HG02884 (cell line): ENCODE measurements around the gene PCBP3.
"Not testable (repeated sequence)": the region's sequence is repeated elsewhere in the genome, so short reads cannot be mapped to it uniquely, and the experiment has no call there.

Source experiments
- ATAC-seq: cut with Tn5 transposase; IDR thresholded peaks from one replicate; pipeline ENCODE4 v1.9.1; 2021; ENCODE audit warnings: mild to moderate bottlenecking, moderate library complexity; ENCODE audit not compliant: unreplicated experiment

The PCBP3 gene

GRCh38 chr21:45869121-45870007 is 225.8 kb downstream of the PCBP3 start:
- ATAC-seq: no peak

DNA sequence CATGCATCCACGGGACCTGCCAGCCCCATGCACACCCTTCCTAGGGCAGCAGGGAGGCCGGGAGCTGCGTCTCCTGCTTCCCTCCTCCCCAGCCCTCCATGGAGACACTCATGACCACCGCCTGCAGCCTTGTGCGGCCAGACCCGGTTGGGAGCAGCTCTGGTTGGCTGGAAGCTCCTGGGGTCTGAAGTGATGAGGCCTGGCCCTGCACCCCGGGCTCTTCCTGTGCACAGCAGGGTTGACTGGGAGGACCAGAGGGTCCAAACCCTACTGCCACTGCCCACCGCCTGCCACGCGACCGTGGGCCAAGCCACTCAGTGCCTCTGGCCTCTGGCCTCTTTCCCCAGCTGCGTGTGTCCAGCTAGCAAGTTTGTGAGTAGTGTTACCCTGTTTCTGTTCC is 226.9 kb downstream of the PCBP3 start:
- no peak for ATAC-seq

DNA sequence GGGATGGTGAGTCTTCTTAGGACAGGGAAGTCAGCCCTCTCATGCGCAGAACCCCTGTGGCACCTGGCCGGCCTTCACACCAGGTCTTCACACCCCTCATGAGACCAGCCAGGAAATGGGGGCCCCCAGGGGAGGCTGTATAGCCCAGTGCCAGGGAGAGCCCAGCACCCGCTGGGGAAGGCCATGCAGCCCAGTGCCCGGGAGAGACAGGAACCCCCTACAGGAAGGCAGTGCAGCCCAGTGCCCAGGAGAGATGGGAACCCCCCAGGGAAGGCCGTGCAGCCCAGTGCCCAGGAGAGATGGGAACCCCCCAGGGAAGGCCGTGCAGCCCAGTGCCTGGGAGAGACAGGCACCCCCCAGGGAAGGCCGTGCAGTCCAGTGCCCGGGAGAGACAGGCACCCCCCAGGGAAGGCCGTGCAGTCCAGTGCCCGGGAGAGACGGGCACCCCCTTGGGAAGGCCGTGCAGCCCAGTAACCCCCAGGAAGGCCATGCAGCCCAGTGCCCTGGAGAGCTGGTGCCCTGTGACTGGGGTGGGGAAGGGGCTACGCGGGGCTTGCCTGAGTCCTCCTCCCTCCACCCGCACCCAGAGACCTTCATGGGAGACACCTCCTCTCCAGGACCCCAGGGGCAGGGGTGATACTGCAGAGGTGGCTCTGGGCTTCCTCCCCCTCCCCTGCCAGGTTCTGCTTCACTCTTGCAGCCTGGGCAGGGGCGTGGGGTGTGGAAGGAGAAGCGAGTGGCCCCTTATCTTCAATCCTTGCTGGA is 227.5 kb downstream of the PCBP3 start:
- no peak for ATAC-seq

DNA sequence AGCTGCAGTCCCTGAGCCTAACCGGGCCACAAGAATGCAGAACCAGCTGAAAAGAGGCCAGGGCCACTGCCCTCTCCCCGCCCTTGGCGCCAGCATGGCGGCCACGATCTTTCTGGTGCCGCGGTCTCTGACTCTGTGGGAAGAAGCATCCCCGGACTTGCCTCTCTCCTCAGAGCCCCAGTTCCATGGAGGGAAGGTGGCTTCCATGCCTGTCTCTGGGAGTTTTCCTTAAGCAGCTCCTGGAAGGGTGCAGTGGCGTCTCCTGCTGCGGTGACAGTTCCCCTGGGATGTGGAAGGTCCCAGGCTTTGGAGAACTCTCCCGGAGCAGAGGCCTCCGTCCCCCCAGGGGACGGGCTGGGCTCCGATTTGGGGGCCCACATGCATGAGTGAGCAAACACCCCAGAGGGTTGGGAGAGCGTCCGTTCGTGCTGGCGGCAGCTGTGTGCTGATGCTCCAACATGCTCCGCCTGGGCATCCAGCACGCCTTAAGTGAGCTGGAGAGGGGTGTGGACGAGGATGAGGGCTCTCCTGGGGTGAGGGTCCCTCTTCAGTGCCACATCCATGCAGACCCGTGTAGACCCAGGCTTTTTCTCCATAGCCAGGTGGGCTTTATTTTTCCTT is 228.2 kb downstream of the PCBP3 start:
- no peak for ATAC-seq

DNA sequence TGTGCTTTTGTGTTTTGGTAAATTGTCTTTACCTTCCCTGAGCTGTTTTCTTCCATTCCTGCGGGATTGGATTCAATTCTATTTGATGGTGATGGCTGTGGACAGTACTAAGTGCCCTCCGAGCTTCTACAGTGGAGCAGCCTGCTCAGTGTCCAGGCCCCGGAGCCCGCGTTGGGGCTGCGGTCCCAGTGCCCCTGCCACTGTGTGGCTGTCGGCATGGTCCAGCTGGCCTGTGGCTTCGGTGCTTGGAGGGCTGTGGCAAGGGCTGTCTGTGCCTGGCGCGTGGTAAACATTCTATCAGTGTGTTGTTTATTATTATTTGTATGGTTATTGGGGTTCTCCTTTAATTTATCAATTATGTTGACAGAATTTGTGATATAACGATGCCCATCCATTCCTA is 228.9 kb downstream of the PCBP3 start:
- no peak for ATAC-seq

GRCh38 chr21:45872902-45873301 is 229.4 kb downstream of the PCBP3 start:
- no peak for ATAC-seq

GRCh38 chr21:45873418-45873817 is 229.9 kb downstream of the PCBP3 start:
- no peak for ATAC-seq

- no peak for ATAC-seq
Observed at GRCh38 chr21:45873866-45874265, 230.3 kb downstream of the PCBP3 start.

- no peak for ATAC-seq
Observed at GRCh38 chr21:45874716-45875415, 231.3 kb downstream of the PCBP3 start.

DNA sequence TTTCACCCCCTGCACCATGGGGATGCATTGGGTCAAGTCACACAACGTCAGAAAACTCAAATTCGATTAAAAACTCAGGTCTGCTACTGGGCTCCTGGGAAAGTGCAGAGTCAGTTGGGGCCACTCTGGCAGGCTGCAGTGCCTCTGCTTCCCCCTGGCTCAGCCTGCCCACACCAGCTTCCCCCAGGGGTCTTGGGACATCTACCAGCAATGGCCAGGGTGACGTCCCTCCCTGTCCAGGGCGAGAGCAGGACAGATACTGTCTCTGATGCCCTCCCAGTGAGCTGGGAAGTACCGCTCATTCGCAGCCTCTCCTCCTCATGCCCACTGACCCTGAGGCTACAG is 231.9 kb downstream of the PCBP3 start:
- no peak for ATAC-seq

DNA sequence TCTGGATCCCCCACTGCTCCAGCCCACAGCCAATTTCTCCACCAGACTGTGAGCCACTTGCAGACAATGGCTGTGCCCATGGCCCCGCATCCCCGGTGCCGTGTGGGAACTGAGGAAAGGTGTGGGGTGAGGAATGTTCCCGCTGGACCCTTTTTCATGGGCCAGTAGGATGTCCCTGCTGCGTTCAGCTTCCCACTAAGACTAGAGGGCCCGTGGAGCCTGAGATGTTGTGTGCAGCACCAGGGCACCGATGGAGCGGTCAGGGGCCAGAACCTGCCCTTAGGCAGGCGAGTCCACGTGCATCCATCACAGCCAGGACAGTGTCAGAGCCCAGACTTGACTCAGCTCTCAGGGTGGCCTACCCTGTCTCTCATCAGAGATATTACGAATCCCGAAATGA is 232.4 kb downstream of the PCBP3 start:
- ATAC-seq: no peak

DNA sequence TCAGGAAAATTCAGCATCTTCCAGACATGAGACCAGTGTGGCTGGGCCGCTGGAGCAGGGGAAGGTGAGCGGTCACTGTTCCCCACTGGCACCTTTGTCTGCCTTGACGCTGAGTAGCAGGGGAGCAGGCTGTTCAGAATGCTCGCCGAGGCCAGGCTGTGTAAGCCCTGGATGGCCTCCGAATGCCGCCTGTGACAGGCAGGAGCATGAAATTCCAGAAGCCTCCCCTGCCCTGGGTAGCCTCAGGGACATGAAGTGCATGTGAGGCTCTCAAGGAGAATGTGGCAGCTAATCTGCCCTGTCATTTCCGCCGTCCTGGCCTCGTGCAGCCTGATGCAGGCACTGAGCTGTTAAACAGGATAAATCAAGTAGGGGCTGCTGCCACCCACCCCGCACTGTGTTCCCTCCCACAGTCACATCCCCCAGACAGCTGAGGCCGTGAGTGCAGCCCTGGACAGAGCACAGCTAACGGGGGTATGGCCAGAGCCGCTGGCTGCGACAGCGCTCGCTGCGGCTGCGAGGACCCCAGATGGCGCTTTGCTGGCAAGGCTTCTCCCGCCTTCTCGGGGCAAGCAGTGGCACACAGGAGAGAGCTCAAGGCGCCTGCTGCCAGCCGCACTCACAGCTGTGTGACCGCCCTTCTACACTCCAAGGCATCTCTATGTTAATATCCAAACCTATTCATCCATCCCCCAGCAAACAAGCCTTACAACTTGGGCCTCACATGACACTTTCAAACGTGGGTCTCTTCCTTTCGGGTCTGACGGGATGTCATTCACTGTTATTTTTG is 233.1 kb downstream of the PCBP3 start:
- no peak for ATAC-seq

- no peak for ATAC-seq
Observed at GRCh38 chr21:45877171-45877438, 233.6 kb downstream of the PCBP3 start.

GRCh38 chr21:45877821-45878469 is 234.4 kb downstream of the PCBP3 start:
- no peak for ATAC-seq

- ATAC-seq: no peak
Observed at GRCh38 chr21:45880097-45881068, 236.9 kb downstream of the PCBP3 start.

GRCh38 chr21:45882645-45883044 is 239.1 kb downstream of the PCBP3 start:
- ATAC-seq: no peak

- no peak for ATAC-seq
Observed at GRCh38 chr21:45883090-45883489, 239.6 kb downstream of the PCBP3 start.

- no peak for ATAC-seq
Observed at GRCh38 chr21:45885597-45885929, 242.0 kb downstream of the PCBP3 start.

DNA sequence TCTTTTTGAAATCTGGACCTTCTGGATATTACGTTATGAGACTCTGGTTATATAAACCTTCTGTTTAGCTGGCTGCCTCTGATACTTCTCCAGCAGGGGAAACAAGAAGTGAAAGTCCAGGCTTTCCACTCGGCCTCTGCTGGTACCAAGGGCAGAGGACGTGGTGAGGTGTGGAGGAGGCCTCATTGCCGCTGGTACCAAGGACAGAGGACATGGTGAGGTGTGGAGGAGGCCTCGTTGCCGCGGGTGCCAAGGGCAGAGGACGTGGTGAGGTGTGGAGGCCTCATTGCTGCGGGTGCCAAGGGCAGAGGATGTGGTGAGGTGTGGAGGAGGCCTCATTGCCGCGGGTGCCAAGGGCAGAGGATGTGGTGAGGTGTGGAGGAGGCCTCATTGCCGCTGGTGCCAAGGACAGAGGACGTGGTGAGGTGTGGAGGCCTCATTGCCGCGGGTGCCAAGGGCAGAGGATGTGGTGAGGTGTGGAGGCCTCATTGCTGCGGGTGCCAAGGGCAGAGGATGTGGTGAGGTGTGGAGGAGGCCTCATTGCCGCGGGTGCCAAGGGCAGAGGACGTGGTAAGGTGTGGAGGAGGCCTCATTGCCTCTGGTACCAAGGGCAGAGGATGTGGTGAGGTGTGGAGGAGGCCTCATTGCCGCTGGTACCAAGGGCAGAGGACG is 242.5 kb downstream of the PCBP3 start:
- ATAC-seq: not testable (repeated sequence)
